Adipocyte (in vitro differentiated cells): ENCODE results near the gene PDCL2.

ENCODE experiments used
- DNase-seq: peaks from one replicate; pipeline ENCODE4 v3.0.0-alpha.2; 2015; ENCODE audit warnings: low read depth
- H3K27me3 ChIP-seq: replicated peaks from 2 replicates; pipeline ENCODE4 v1.7.0; 2013; ENCODE audit warnings: mild to moderate bottlenecking, low read length, moderate library complexity; ENCODE audit not compliant: control insufficient read depth, insufficient read depth
- H3K36me3 ChIP-seq: 2 replicates; pipeline ENCODE4 v1.7.0; 2013; ENCODE audit warnings: low read length, mild to moderate bottlenecking, moderate library complexity; ENCODE audit not compliant: control insufficient read depth, insufficient read depth, severe bottlenecking
- H3K4me1 ChIP-seq: 2 replicates; pipeline ENCODE4 v1.7.0; 2013; ENCODE audit warnings: mild to moderate bottlenecking, low read length, moderate library complexity; ENCODE audit not compliant: control insufficient read depth, insufficient read depth
- H3K4me3 ChIP-seq: 2 replicates; pipeline ENCODE4 v1.7.0; 2013; ENCODE audit warnings: mild to moderate bottlenecking, low read length, moderate library complexity
- H3K9ac ChIP-seq: 2 replicates; pipeline ENCODE4 v1.7.0; 2013; ENCODE audit warnings: mild to moderate bottlenecking, low read length, moderate library complexity
- H3K9me3 ChIP-seq: 2 replicates; pipeline ENCODE4 v1.7.0; 2013; ENCODE audit warnings: mild to moderate bottlenecking, low read length, moderate library complexity; ENCODE audit not compliant: control insufficient read depth

Gene PDCL2

DNA sequence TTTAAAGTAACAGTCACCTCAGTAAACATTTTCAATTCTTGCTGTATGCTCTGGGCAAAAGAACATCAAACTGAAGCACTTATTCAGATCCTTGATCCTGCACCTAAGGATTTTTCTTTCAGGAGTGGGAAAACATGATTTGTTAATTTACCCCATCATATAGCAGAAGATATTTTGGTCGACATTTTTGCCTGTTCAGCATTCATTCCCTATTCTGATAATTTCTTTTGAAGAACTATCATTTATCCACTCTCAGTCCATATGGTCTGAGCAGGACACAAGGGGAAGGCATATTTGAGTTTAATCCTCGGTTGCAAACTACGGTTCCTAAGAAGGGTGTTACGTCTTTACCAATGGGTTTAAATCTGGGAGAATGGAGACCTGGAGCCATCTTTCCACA, 44.1 kb downstream of the PDCL2 start:
- peak overlapping the region; percentile 97 for H3K4me3 ChIP-seq
- H3K9me3 ChIP-seq: no peaks in the 10 kb centered on the region
- no peaks in the 10 kb centered on the region for H3K36me3 ChIP-seq
- peaks cover 28% of the 10 kb centered on the region for H3K4me1 ChIP-seq
- no peak for DNase-seq
- peak overlapping the region; percentile 89 for H3K9ac ChIP-seq
- H3K27me3 ChIP-seq: no peaks in the 10 kb centered on the region

DNA sequence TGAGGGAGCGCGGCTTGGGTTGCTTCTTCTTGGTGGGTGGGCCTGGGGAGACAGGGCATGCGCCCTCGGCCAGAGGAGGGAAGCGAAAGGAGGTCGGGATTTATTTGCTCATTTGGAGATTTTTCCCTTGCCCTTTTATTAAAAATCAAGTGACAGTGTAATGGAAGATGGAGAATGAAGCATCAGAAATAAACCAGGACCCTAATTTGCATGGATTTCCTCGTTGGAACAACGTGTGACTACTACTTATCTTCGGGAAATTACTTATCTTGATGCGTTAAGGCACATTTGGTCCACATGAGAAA, 44.6 kb downstream of the PDCL2 start:
- H3K27me3 ChIP-seq: no peaks in the 10 kb centered on the region
- DNase-seq: no peak
- peak overlapping the region; percentile 97 for H3K4me3 ChIP-seq
- peaks cover 29% of the 10 kb centered on the region for H3K4me1 ChIP-seq
- no peaks in the 10 kb centered on the region for H3K36me3 ChIP-seq
- no peaks in the 10 kb centered on the region for H3K9me3 ChIP-seq
- H3K9ac ChIP-seq: peak overlapping the region; percentile 89

DNA sequence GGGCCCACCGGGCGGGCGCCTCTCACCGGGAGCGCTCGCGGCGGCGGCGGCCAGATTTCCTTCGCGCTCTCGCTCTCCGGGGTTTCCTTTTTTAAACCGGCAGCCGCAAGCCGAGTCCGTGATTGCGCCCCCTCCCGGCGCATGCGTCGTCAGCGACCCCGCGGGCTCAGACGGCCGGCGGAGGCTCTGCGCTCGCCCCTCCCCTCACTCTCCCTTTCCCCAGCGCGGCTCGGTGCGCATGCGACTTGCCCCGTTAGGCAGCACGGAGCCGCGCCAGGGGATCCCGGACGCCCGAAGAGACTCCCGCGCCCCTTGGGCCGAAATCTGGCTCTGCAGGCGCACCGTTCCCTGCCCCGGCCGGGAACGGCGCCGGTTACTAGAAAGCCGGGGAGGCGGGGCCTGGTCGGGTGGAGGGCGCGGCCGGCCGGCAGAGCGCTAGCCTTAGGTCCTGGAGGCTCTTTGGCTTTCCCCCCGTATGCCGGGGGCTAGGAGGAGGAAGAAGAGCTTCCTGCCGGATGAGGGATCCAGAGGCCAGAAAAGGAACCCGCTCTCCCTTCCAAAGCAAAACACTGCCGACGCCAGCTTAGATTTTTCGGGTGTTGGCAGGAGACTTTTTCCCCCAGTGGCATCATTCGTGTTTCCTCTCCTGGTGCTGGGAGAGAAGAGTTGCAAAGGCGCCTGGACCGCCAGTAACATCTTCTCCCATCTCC, 45.1 kb downstream of the PDCL2 start, which contains the start of gene CLOCK:
TSS of gene CLOCK (minus strand) at position 154 of the 710 bp plus-strand sequence. CDS start 64,124 bp downstream, outside the sequence.
- H3K4me3 ChIP-seq: peak within 1 kb of the TSS; percentile 97

DNA sequence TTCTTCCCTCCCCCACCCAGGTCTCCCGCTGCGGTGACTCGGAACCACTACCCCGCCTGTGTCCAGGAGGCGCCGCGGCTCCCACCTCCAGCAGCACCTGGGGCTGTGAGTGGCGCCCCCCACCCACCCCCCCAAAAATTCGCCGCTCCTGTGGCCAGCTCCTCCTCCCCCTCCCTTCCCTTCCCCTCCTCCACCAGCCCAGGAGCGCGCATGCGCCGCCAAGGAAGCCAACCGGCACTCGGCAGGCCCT, 45.6 kb downstream of the PDCL2 start:
- H3K36me3 ChIP-seq: no peaks in the 10 kb centered on the region
- H3K9me3 ChIP-seq: no peaks in the 10 kb centered on the region
- peak overlapping the region; percentile 90 for H3K9ac ChIP-seq
- DNase-seq: no peak
- H3K4me3 ChIP-seq: peak overlapping the region; percentile 97
- H3K27me3 ChIP-seq: no peaks in the 10 kb centered on the region
- peaks cover 29% of the 10 kb centered on the region for H3K4me1 ChIP-seq

More for the DNA sequence above, 45.1 kb downstream of the PDCL2 start, which contains the start of gene CLOCK:
- peaks cover 29% of the 10 kb centered on the region for H3K4me1 ChIP-seq
- DNase-seq: peak; percentile 94
- no peaks in the 10 kb centered on the region for H3K27me3 ChIP-seq
- no peaks in the 10 kb centered on the region for H3K36me3 ChIP-seq
- H3K9ac ChIP-seq: peak within 1 kb of the TSS; percentile 90
- H3K9me3 ChIP-seq: no peaks in the 10 kb centered on the region

DNA sequence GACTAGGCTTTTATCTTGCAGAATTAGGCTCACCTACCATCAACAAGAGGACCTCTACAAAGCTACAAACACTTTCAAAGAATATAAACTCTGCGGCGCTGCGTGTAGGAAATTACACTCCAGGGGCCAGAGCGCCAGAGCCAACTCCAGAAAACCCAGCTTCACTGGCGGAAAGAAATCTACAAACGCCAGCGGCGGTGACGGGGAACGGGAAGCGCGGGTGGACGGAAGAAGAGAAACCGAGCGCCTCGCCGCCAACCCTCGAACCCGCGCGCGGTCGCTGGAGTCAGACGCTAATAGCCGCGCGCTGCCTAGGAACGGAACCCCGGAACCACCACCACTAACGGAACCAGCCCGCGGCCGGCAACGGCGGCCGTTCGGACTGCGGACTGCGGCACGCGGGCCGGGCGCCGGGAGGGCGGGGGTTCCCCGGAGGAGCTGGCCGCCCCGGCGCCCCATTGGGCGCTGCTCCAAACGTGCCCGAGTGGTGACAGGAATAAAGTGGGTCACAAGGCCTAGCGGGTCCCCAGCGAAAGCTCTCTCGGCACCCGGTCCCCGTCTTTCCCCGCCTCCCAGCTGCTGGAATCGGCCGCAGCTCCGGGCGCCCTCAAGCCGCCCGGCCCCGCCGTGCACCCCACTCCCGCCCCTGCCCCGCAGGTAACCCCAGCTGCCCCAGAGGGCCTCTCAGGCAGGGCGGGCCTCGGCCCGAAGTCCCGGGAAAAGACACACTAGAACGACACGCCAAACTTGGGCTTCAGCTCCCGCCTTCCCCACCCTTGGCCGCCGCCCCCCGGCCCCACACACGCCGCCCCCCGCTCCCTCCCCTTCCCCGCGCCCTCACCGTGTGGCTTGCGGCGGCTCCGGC, 46.2 kb downstream of the PDCL2 start:
- peak; percentile 87 for DNase-seq
- no peaks in the 10 kb centered on the region for H3K36me3 ChIP-seq

DNA sequence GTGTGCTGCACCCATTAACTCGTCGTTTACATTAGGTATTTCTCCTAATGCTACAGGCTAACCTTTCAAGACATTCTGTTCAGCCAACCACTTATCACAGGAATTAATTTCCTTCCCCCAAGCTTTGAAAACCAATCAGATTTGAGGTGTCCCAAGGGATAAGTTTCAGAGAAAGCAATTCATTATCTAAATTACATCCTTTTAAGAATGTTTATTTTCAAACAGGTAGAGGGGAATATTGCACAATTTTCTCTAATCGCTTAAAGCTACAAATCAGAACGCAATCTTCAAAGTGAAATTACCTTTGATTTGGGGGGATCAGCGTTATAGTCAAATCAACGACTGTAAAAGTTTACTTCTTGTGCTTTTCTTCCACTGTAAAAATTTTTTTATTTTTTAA, 46.9 kb downstream of the PDCL2 start:
- DNase-seq: peak; percentile 37
- no peaks in the 10 kb centered on the region for H3K27me3 ChIP-seq
- H3K4me1 ChIP-seq: peaks cover 29% of the 10 kb centered on the region
- no peaks in the 10 kb centered on the region for H3K9me3 ChIP-seq
- no peaks in the 10 kb centered on the region for H3K36me3 ChIP-seq
- peak overlapping the region; percentile 90 for H3K9ac ChIP-seq
- peak overlapping the region; percentile 97 for H3K4me3 ChIP-seq

More for the DNA sequence above, 46.2 kb downstream of the PDCL2 start:
- Histone ChIP-seq H3K27me3 (no peaks in the 10 kb centered on the region), H3K4me1 (peaks cover 29% of the 10 kb centered on the region), H3K4me3 (peak overlapping the region; percentile 97), H3K9me3 (no peaks in the 10 kb centered on the region), H3K9ac (peak overlapping the region; percentile 90)

DNA sequence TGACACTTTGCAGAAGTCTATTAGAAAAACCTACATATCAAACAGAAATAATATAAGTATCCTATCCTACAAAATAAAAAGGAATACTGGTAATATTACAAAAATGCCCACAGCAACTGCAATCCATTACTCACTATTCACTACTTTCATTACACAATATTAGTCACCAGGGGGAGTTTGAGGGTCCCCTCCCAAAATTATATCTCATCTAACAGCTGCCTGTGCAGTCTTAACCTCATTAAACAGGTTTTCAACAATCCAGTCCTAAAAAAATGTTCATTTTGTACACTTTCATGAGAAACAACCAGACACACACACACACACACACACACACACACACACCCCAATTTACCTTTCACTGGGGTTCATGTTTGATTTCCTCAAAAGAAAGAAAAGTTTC, 48.2 kb downstream of the PDCL2 start:
- H3K4me3 ChIP-seq: no peak overlapping the region
- peak; percentile 35 for DNase-seq
- no peaks in the 10 kb centered on the region for H3K27me3 ChIP-seq
- H3K9me3 ChIP-seq: no peaks in the 10 kb centered on the region
- no peak overlapping the region for H3K9ac ChIP-seq
- peaks cover 34% of the 10 kb centered on the region for H3K4me1 ChIP-seq
- no peaks in the 10 kb centered on the region for H3K36me3 ChIP-seq

DNA sequence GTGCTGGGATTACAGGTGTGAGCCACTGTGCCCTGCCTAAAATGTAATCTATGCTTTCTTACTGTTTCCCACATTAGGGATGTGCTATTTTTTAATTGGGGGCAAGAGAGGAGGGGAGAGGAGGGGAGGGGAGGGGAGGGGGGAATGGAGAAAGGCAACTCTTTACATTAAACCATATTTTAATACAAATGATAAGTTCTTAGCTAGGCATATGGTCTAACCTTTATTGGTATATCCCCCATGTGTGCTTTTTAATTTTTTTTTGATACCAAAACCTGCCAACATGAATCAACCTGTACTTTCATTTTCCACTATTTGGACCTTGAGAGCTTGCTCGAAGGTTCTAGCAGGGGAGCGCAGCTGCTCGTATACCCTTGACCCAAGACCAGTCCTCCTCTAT, 51.8 kb downstream of the PDCL2 start:
- no peaks in the 10 kb centered on the region for H3K36me3 ChIP-seq
- no peak for DNase-seq
- H3K4me1 ChIP-seq: peaks cover 26% of the 10 kb centered on the region
- no peak overlapping the region for H3K9ac ChIP-seq
- H3K9me3 ChIP-seq: no peaks in the 10 kb centered on the region
- H3K4me3 ChIP-seq: no peak overlapping the region
- no peaks in the 10 kb centered on the region for H3K27me3 ChIP-seq

DNA sequence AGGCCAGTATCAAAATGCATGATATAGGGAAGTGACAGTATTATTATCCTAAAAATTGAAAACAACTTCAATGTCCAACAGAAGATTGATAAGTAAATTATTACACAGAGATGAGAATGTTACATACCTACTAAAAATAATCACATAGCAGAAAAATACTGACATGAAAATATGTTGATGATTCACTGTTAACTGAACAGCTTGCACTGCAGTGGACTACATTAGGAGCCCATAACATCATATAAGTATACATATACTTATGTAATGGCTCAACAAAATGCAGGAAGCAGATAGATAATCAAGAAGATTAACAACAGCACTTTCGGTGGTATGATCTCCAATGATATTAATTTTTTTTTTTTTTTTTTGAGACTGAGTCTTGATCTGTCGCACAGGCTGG, 52.4 kb downstream of the PDCL2 start:
- Histone ChIP-seq H3K9me3 (no peaks in the 10 kb centered on the region), H3K4me1 (peaks cover 24% of the 10 kb centered on the region), H3K36me3 (no peaks in the 10 kb centered on the region), H3K9ac (no peak overlapping the region), H3K4me3 (no peak overlapping the region), H3K27me3 (no peaks in the 10 kb centered on the region)
- peak; percentile 4 for DNase-seq

DNA sequence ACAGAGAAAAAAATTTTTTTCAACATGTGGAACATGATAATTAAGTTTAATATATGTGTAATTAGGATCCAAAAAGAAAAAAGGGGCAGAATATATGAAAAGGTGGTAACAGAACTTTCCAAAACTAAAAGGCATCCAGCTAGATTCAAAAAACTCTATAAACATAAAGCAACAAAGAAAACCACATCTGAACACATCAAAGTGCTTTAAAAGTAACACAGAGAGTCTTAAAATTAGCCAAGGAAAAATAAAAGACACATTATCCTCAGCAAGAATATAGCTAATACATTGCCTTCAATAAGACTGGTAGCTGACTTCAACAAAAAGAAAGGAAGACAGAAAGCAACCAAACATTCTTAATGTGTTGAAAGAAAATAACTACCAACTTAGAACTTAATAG, 53.5 kb downstream of the PDCL2 start:
- Histone ChIP-seq H3K4me1 (peaks cover 12% of the 10 kb centered on the region), H3K4me3 (no peak overlapping the region), H3K36me3 (no peaks in the 10 kb centered on the region), H3K27me3 (no peaks in the 10 kb centered on the region), H3K9me3 (no peaks in the 10 kb centered on the region), H3K9ac (no peak overlapping the region)
- no peak for DNase-seq

DNA sequence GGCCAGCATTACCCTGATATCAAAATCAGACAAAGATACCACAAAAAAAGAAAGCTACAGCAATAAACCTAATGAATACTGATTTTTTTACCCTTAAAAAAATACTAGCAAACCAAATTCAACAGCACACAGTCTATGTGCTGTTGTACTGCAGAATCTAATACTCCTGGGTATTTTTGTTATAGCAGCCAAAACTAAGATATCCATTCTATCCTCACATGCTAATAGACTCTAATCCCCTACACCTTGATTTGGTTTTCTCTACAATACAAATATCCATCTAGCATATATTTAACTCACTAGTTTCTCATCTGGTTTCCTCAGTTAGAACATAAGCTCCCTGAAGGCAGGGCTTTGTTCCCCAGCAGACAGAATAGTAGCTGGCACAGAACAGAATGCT, 57.7 kb downstream of the PDCL2 start:
- Histone ChIP-seq H3K4me3 (no peak overlapping the region), H3K9me3 (peaks cover 5% of the 10 kb centered on the region), H3K9ac (no peak overlapping the region), H3K4me1 (peaks cover under 1% of the 10 kb centered on the region), H3K27me3 (no peaks in the 10 kb centered on the region), H3K36me3 (no peaks in the 10 kb centered on the region)
- no peak for DNase-seq
